A549 (cell line): ENCODE results near the gene NOP9. TPM values are rescaled to one million over a fixed set of nuclear protein-coding genes. Genes with fewer than 3 reads are reported as not detected.

ENCODE experiments used
- ATAC-seq, 2 experiments: fragments of 200-7000 bp in 1 of 2; fragments of >200 bp in 1 of 2; cut with Nextera tagmentation in 1 of 2; cut with Tn5 transposase in 1 of 2; 3 replicates each; pipeline versions ENCODE4 v1.8.0 to v1.9.1; 2018 to 2020; ENCODE audit warnings: mild to moderate bottlenecking in 1 of 2, moderate library complexity in 1 of 2
- CTCF ChIA-PET: fragments of 300-600 bp; sonication (Branson Sonifier 250); formaldehyde crosslinking; extraction: SDS; loops from one replicate; lab custom pipeline; 2021; ENCODE audit warnings: antibody characterized with exemption, inconsistent platforms; lab: Yijun Ruan, JAX
- POLR2A ChIA-PET: fragments of 350-600 bp; formaldehyde crosslinking; extraction: SDS; loops from one replicate; lab custom pipeline; 2021; ENCODE audit warnings: antibody characterized with exemption, inconsistent platforms; lab: Yijun Ruan, JAX
- DNase-seq, 2 experiments: peaks; one replicate each; pipeline versions ENCODE4 v3.0.0 to v3.0.0-alpha.2; 2011 to 2016; ENCODE audit warnings: low read depth in 1 of 2, low spot score in 1 of 2
- FAIRE-seq: peaks from 2 replicates; lab custom pipeline; 2011; peaks lifted over from hg19 to GRCh38; lab: Jason Lieb, UNC
- H3K27ac ChIP-seq, 2 experiments: fragments of >200 bp; sonication (Bioruptor Twin); formaldehyde crosslinking; 3 replicates each; pipeline ENCODE4 v1.5.1; 2016 to 2017
- H3K4me1 ChIP-seq: fragments of >200 bp; sonication (Bioruptor Twin); formaldehyde crosslinking; 3 replicates; pipeline ENCODE4 v1.6.1; 2016
- H3K4me2 ChIP-seq: fragments of >200 bp; sonication (Bioruptor Twin); formaldehyde crosslinking; 3 replicates; pipeline ENCODE4 v1.6.1; 2016
- H3K4me3 ChIP-seq: fragments of >200 bp; sonication (Bioruptor Twin); formaldehyde crosslinking; 3 replicates; pipeline ENCODE4 v1.5.1; 2016
- H3K9me3 ChIP-seq: fragments of >200 bp; sonication (Bioruptor Twin); formaldehyde crosslinking; 3 replicates; pipeline ENCODE4 v1.6.1; 2016
- BHLHE40 ChIP-seq: IDR thresholded peaks from 2 replicates; pipeline ENCODE4 v1.6.1; 2012; ENCODE audit warnings: low read depth, low read length, inconsistent platforms
- CBX2 ChIP-seq: fragments of 200-600 bp; sonication (generic); IDR thresholded peaks from 2 replicates; pipeline ENCODE4 v1.6.1; 2016; ENCODE audit warnings: low read depth, mild to moderate bottlenecking, borderline replicate concordance
- CEBPB ChIP-seq, 2 experiments: fragments of >200 bp in 1 of 2; sonication (Bioruptor Twin) in 1 of 2; formaldehyde crosslinking in 1 of 2; IDR thresholded peaks; 2 replicates each; pipeline ENCODE4 v1.6.1; 2012 to 2016
- CHD2 ChIP-seq: fragments of 150-350 bp; IDR thresholded peaks from 2 replicates; pipeline ENCODE4 v1.6.1; 2014; ENCODE audit warnings: low read length; ENCODE audit not compliant: partially characterized antibody
- EHMT2 ChIP-seq: fragments of 200-600 bp; sonication (generic); IDR thresholded peaks from 2 replicates; pipeline ENCODE4 v1.6.1; 2016; ENCODE audit warnings: antibody characterized with exemption, low read depth, mild to moderate bottlenecking, moderate library complexity
- ESRRA ChIP-seq: fragments of 150-350 bp; IDR thresholded peaks from 2 replicates; pipeline ENCODE4 v1.6.1; 2014; ENCODE audit warnings: mild to moderate bottlenecking, low read length, borderline replicate concordance
- FOSL2 ChIP-seq, 2 experiments: fragments of 450-650 bp in 1 of 2; fragments of >200 bp in 1 of 2; sonication (Bioruptor Twin) in 1 of 2; formaldehyde crosslinking; IDR thresholded peaks; 2 replicates each; pipeline versions ENCODE4 v1.5.0 to v1.6.1; 2016 to 2020; ENCODE audit warnings: mild to moderate bottlenecking in 1 of 2, moderate library complexity in 1 of 2
- JUN ChIP-seq, 2 experiments: fragments of >200 bp; sonication (Bioruptor Twin); formaldehyde crosslinking; IDR thresholded peaks; 2 replicates in 1 of 2; 3 replicates in 1 of 2; pipeline ENCODE4 v1.6.1; 2016 to 2017
- KDM5A ChIP-seq: fragments of 200-600 bp; sonication (generic); IDR thresholded peaks from 2 replicates; pipeline ENCODE4 v1.6.1; 2016; ENCODE audit warnings: antibody characterized with exemption, mild to moderate bottlenecking
- MAZ ChIP-seq: fragments of 150-350 bp; IDR thresholded peaks from 2 replicates; pipeline ENCODE4 v1.6.1; 2014; ENCODE audit warnings: antibody characterized with exemption, low read depth, low read length, borderline replicate concordance
- MYC ChIP-seq: IDR thresholded peaks from 2 replicates; pipeline ENCODE4 v1.6.1; 2012; ENCODE audit warnings: mild to moderate bottlenecking, inconsistent platforms, low read length, improper control_type of control experiment, borderline replicate concordance
- NPAS2 ChIP-seq: fragments of 250-450 bp; sonication (Bioruptor Pico); IDR thresholded peaks from 2 replicates; pipeline ENCODE4 v1.8.0; 2022; ENCODE audit warnings: mild to moderate bottlenecking, moderate library complexity, borderline replicate concordance
- PBX3 ChIP-seq: IDR thresholded peaks from 2 replicates; pipeline ENCODE4 v1.6.1; 2012
- PHF8 ChIP-seq: fragments of 200-600 bp; sonication (generic); IDR thresholded peaks from 2 replicates; pipeline ENCODE4 v1.6.1; 2016; ENCODE audit warnings: low read depth, mild to moderate bottlenecking, antibody characterized with exemption, moderate library complexity, borderline replicate concordance
- RAD21 ChIP-seq, 2 experiments: fragments of >200 bp in 1 of 2; sonication (Bioruptor Twin) in 1 of 2; formaldehyde crosslinking in 1 of 2; IDR thresholded peaks in 1 of 2; conservative IDR thresholded peaks in 1 of 2; 2 replicates in 1 of 2; 3 replicates in 1 of 2; pipeline ENCODE4 v1.6.1; 2012 to 2018; ENCODE audit warnings: inconsistent platforms in 1 of 2
- RCOR1 ChIP-seq: fragments of 150-350 bp; IDR thresholded peaks from 2 replicates; pipeline ENCODE4 v1.6.1; 2014; ENCODE audit warnings: antibody characterized with exemption, low read length, low read depth
- REST ChIP-seq: fragments of 200-600 bp; sonication (generic); IDR thresholded peaks from 2 replicates; pipeline ENCODE4 v1.6.1; 2016; ENCODE audit warnings: antibody characterized with exemption, mild to moderate bottlenecking, moderate library complexity
- SMC3 ChIP-seq: fragments of >200 bp; sonication (Bioruptor Twin); formaldehyde crosslinking; IDR thresholded peaks from 3 replicates; pipeline ENCODE4 v1.6.1; 2018; ENCODE audit warnings: inconsistent platforms
- TP53 ChIP-seq: fragments of 250-450 bp; sonication (Bioruptor Pico); IDR thresholded peaks from 2 replicates; pipeline ENCODE4 v1.5.0; 2021; ENCODE audit warnings: mild to moderate bottlenecking, moderate library complexity
- ZNF302 ChIP-seq: fragments of 250-450 bp; sonication (Bioruptor Pico); IDR thresholded peaks from 2 replicates; pipeline ENCODE4 v1.9.0; 2021; ENCODE audit warnings: inconsistent platforms, mild to moderate bottlenecking, moderate library complexity
- WGBS: methylation state at CpG from one replicate; pipeline ENCODE4 v1.1.6; 2017; ENCODE audit errors: missing lambda C conversion rate; 5-methylcytosine and 5-hydroxymethylcytosine counted together
- polyA plus RNA-seq, 4 experiments: library from polyadenylated mRNA; depleted of rRNA in 3 of 4; stranded (reverse); fragments of >200 nt; fragmentation: RNase III in 1 of 4; extraction: RNeasy Plus Mini Kit Qiagen cat#74134 plus additional on column Dnase treatment in 1 of 4; gene quantifications; 2 replicates in 3 of 4; 3 replicates in 1 of 4; pipeline ENCODE4 v1.2.3, GENCODE V29; 2011 to 2017
- TF ChIP-seq, protein P1 (sequence below): fragments of 250-450 bp; sonication (Bioruptor Pico); IDR thresholded peaks from 2 replicates; pipeline ENCODE4 v1.5.0; 2021; ENCODE audit warnings: mild to moderate bottlenecking, moderate library complexity, borderline replicate concordance
- TF ChIP-seq, protein P2 (sequence below): fragments of 450-650 bp; IDR thresholded peaks from 2 replicates; pipeline ENCODE4 v1.6.1; 2014; ENCODE audit warnings: antibody characterized with exemption
- TF ChIP-seq, protein P3 (sequence below): fragments of >200 bp; sonication (Bioruptor Twin); formaldehyde crosslinking; IDR thresholded peaks from 2 replicates; pipeline ENCODE4 v1.6.1; 2016
- TF ChIP-seq, protein P4 (sequence below): fragments of 150-350 bp; IDR thresholded peaks from 2 replicates; pipeline ENCODE4 v1.6.1; 2014; ENCODE audit warnings: low read depth, mild to moderate bottlenecking, low read length

NOP9 gene
- polyA plus RNA-seq, 2 of the 4 experiments (the other 2 are of a cell fraction) = 16.5 to 24.5 TPM

DNA sequence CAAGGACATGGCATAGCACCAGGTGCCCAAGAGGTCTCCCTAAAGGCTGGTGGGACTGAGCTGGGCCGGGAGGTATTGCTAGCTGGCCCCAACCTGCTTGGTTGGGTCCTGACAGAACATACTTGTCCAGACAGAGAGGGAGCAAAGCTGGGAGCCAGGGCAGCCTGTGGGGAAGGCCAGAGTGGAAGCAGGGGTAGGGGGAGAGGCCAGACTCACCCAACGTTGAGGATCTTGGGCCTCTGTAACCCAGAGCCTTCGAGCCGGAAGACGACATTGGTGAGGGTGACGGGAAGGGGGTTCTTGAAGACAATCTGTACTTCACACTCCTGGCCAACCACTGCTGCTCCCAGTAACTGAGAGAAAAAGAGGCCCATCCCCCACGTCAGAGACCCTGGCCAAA is 45.7 kb upstream of the NOP9 start:
- DNase-seq = no peak
- H3K4me2 ChIP-seq = no peak overlapping the region
- 74% methylated on average over 7 of the region's 7 CpGs for WGBS
- CTCF ChIA-PET = interaction anchor here (1.4 to 21.7 kb wide), 4 partner anchors 8 to 48 kb away, joined by 4 to 601 read pairs (median 40); partner anchors contain the start of genes CIDEB, DHRS1, LTB4R and LTB4R2
- no peaks in the 10 kb centered on the region for H3K9me3 ChIP-seq
- no peak for FAIRE-seq
- H3K4me3 ChIP-seq = no peak overlapping the region
- no peak for TF ChIP-seq ESRRA
- TF ChIP-seq MAZ = no peak
- no peak for TF ChIP-seq JUN (IDR thresholded peaks at IDR 0.05)
- TF ChIP-seq CBX2 = no peak
- no peak for TF ChIP-seq RCOR1
- TF ChIP-seq, protein P1, sequence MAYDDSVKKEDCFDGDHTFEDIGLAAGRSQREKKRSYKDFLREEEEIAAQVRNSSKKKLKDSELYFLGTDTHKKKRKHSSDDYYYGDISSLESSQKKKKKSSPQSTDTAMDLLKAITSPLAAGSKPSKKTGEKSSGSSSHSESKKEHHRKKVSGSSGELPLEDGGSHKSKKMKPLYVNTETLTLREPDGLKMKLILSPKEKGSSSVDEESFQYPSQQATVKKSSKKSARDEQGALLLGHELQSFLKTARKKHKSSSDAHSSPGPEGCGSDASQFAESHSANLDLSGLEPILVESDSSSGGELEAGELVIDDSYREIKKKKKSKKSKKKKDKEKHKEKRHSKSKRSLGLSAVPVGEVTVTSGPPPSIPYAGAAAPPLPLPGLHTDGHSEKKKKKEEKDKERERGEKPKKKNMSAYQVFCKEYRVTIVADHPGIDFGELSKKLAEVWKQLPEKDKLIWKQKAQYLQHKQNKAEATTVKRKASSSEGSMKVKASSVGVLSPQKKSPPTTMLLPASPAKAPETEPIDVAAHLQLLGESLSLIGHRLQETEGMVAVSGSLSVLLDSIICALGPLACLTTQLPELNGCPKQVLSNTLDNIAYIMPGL (CRISPR knock-in tag) = no peak
- no peak for TF ChIP-seq TP53 (CRISPR knock-in tag)
- TF ChIP-seq SMC3 = no peak
- no peak for TF ChIP-seq NPAS2 (CRISPR knock-in tag)
- TF ChIP-seq BHLHE40 = no peak
- TF ChIP-seq, protein P2, sequence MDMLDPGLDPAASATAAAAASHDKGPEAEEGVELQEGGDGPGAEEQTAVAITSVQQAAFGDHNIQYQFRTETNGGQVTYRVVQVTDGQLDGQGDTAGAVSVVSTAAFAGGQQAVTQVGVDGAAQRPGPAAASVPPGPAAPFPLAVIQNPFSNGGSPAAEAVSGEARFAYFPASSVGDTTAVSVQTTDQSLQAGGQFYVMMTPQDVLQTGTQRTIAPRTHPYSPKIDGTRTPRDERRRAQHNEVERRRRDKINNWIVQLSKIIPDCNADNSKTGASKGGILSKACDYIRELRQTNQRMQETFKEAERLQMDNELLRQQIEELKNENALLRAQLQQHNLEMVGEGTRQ = no peak
- H3K27ac ChIP-seq = no peak overlapping the region
- peaks cover 5% of the 10 kb centered on the region; the same call in 2 of the 3 replicates for H3K4me1 ChIP-seq
- no peak for ATAC-seq
- POLR2A ChIA-PET = no interaction called here

GRCh38 chr14:24254630-24255392 is 44.8 kb upstream of the NOP9 start:
- CTCF ChIA-PET = interaction anchor here (1.0 to 21.7 kb wide), 3 partner anchors 12 to 177 kb away, joined by 4 to 601 read pairs (median 76); partner anchors contain the start of genes CIDEB, DHRS1, LTB4R and LTB4R2
- no peak for TF ChIP-seq BHLHE40
- no peak for TF ChIP-seq EHMT2
- TF ChIP-seq, protein P3, sequence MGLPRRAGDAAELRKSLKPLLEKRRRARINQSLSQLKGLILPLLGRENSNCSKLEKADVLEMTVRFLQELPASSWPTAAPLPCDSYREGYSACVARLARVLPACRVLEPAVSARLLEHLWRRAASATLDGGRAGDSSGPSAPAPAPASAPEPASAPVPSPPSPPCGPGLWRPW = no peak
- TF ChIP-seq CEBPB (IDR thresholded peaks at IDR 0.05) = no peak
- TF ChIP-seq ZNF302 (CRISPR knock-in tag) = no peak
- no peak for TF ChIP-seq PHF8
- TF ChIP-seq KDM5A = no peak
- TF ChIP-seq MYC = no peak
- TF ChIP-seq, protein P4, sequence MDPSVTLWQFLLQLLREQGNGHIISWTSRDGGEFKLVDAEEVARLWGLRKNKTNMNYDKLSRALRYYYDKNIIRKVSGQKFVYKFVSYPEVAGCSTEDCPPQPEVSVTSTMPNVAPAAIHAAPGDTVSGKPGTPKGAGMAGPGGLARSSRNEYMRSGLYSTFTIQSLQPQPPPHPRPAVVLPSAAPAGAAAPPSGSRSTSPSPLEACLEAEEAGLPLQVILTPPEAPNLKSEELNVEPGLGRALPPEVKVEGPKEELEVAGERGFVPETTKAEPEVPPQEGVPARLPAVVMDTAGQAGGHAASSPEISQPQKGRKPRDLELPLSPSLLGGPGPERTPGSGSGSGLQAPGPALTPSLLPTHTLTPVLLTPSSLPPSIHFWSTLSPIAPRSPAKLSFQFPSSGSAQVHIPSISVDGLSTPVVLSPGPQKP = no peak
- no peak for TF ChIP-seq MAZ
- TF ChIP-seq FOSL2 (IDR thresholded peaks at IDR 0.05) = no peak
- TF ChIP-seq FOSL2 (CRISPR knock-in tag; IDR thresholded peaks at IDR 0.05) = no peak
- TF ChIP-seq RAD21 (conservative IDR thresholded peaks at IDR 0.05 in 1 of 2, IDR thresholded peaks at IDR 0.05 in 1 of 2) = no peak
- no peak for TF ChIP-seq PBX3
- no peak for TF ChIP-seq REST
- TF ChIP-seq, protein P2 = no peak
- TF ChIP-seq CHD2 = no peak

More at GRCh38 chr14:24254630-24255392, 44.8 kb upstream of the NOP9 start:
- ATAC-seq (no peak), FAIRE-seq (no peak), DNase-seq (no peak)
- WGBS = 91% methylated on average over 16 of the region's 19 CpGs
- Histone ChIP-seq H3K4me1 (peaks cover 13% of the 10 kb centered on the region), H3K27ac (no peak overlapping the region), H3K9me3 (no peaks in the 10 kb centered on the region), H3K4me3 (no peak overlapping the region), H3K4me2 (no peak overlapping the region)
- POLR2A ChIA-PET = interaction anchor here (1.0 kb wide), 1 partner anchor 16 kb away, joined by 3 read pairs; no protein-coding TSS in a partner anchor
